ENCODE results near the gene C16orf96. TPM values are rescaled to one million over a fixed set of nuclear protein-coding genes. Genes with fewer than 3 reads are reported as not detected.

Gene C16orf96
- total and polyA plus RNA-seq, 2 of the 13 experiments (the other 11 are each of a cell fraction or from before 2014, with no cell fraction given) = 0.03 TPM; not detected in 1

DNA sequence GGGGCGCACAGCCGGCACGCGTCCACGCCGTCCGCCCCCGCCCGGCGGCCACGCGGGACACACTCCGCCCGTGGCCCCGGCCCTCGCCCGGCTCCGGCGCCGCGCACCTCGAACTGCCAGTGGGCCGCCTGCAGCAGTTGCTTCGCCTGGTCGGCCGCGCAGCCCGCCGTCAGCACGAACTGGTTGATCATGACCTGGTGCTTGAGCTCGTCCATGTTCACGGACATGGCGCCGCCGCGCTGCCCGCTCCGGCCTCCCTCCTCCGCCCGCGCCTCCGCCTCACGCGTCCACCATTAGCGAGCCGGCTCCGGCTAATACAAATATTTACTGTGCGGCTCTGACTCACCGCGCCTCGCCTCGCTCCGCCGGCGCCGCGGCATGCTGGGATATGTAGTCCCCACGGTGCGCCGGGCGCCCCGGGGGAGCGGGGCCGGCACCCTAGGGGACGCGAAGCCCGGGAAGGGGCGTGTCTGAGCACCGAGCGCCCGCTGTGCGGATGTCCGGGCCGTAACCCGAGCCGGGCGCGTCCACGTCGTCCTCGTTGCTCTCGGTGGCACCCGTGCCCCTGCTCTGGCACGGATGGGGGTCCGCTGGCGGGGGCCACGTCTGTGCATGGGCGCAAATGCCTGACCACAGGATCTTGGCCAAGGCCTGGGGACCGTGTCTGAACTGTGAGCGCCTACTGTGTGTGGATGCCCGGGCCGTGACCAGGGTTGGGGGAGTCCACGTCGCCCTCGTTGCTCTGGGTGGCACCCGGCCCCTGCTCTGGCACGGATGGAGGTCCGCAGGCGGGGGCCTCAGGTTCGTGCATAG is 58.6 kb downstream of the C16orf96 start, which contains the start of gene UBALD1 (continued):
- TF ChIP-seq ZFYVE20 (CRISPR knock-in tag; IDR thresholded peaks at IDR 0.05; ENCODE audit: borderline replicate concordance, low read depth) = no peak
- 0 out of 2 replicates have a peak, but pooled peaks have one; percentile 52 for TF ChIP-seq ATF2 (CRISPR knock-in tag; IDR thresholded peaks at IDR 0.05)
- TF ChIP-seq ZKSCAN8 (CRISPR knock-in tag; IDR thresholded peaks at IDR 0.05; ENCODE audit: borderline replicate concordance) = peak; percentile 37; the same call in 1 of the 2 replicates
- no peak for TF ChIP-seq NPAS2 (CRISPR knock-in tag; IDR thresholded peaks at IDR 0.05; ENCODE audit: borderline replicate concordance)
- TF ChIP-seq MAF1 (CRISPR knock-in tag; IDR thresholded peaks at IDR 0.05; ENCODE audit: borderline replicate concordance) = peak; percentile 89
- TF ChIP-seq CBFB (CRISPR knock-in tag; IDR thresholded peaks at IDR 0.05) = no peak; the same call in 1 of the 2 replicates
- peak; percentile 92 for TF ChIP-seq GABPB1 (CRISPR knock-in tag; IDR thresholded peaks at IDR 0.05)
- TF ChIP-seq NBN (conservative IDR thresholded peaks at IDR 0.05) = no peak
- TF ChIP-seq, protein P1, sequence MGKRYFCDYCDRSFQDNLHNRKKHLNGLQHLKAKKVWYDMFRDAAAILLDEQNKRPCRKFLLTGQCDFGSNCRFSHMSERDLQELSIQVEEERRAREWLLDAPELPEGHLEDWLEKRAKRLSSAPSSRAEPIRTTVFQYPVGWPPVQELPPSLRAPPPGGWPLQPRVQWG (CRISPR knock-in tag; IDR thresholded peaks at IDR 0.05; ENCODE audit: borderline replicate concordance, low read depth) = no peak
- peak; percentile 84; the same call in 1 of the 2 replicates for TF ChIP-seq MXD3 (CRISPR knock-in tag; IDR thresholded peaks at IDR 0.05)
- no peak; the same call in 1 of the 2 replicates for TF ChIP-seq ZNF501 (CRISPR knock-in tag; IDR thresholded peaks at IDR 0.05)
- peak; percentile 67; the same call in 1 of the 2 replicates for TF ChIP-seq ZZZ3 (CRISPR knock-in tag; IDR thresholded peaks at IDR 0.05; ENCODE audit: borderline replicate concordance)
- TF ChIP-seq, protein P2, sequence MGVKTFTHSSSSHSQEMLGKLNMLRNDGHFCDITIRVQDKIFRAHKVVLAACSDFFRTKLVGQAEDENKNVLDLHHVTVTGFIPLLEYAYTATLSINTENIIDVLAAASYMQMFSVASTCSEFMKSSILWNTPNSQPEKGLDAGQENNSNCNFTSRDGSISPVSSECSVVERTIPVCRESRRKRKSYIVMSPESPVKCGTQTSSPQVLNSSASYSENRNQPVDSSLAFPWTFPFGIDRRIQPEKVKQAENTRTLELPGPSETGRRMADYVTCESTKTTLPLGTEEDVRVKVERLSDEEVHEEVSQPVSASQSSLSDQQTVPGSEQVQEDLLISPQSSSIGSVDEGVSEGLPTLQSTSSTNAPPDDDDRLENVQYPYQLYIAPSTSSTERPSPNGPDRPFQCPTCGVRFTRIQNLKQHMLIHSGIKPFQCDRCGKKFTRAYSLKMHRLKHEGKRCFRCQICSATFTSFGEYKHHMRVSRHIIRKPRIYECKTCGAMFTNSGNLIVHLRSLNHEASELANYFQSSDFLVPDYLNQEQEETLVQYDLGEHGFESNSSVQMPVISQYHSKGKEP (CRISPR knock-in tag; IDR thresholded peaks at IDR 0.05) = no peak
- 0 out of 2 replicates have a peak, but pooled peaks have one; percentile 65 for TF ChIP-seq ZNF34 (CRISPR knock-in tag; IDR thresholded peaks at IDR 0.05; ENCODE audit: borderline replicate concordance)
- TF ChIP-seq, protein P3, sequence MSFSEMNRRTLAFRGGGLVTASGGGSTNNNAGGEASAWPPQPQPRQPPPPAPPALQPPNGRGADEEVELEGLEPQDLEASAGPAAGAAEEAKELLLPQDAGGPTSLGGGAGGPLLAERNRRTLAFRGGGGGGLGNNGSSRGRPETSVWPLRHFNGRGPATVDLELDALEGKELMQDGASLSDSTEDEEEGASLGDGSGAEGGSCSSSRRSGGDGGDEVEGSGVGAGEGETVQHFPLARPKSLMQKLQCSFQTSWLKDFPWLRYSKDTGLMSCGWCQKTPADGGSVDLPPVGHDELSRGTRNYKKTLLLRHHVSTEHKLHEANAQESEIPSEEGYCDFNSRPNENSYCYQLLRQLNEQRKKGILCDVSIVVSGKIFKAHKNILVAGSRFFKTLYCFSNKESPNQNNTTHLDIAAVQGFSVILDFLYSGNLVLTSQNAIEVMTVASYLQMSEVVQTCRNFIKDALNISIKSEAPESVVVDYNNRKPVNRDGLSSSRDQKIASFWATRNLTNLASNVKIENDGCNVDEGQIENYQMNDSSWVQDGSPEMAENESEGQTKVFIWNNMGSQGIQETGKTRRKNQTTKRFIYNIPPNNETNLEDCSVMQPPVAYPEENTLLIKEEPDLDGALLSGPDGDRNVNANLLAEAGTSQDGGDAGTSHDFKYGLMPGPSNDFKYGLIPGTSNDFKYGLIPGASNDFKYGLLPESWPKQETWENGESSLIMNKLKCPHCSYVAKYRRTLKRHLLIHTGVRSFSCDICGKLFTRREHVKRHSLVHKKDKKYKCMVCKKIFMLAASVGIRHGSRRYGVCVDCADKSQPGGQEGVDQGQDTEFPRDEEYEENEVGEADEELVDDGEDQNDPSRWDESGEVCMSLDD (CRISPR knock-in tag; IDR thresholded peaks at IDR 0.05; ENCODE audit: borderline replicate concordance) = no peak
- no peak for TF ChIP-seq ZFP62 (CRISPR knock-in tag; IDR thresholded peaks at IDR 0.05)
- TF ChIP-seq, protein P4, sequence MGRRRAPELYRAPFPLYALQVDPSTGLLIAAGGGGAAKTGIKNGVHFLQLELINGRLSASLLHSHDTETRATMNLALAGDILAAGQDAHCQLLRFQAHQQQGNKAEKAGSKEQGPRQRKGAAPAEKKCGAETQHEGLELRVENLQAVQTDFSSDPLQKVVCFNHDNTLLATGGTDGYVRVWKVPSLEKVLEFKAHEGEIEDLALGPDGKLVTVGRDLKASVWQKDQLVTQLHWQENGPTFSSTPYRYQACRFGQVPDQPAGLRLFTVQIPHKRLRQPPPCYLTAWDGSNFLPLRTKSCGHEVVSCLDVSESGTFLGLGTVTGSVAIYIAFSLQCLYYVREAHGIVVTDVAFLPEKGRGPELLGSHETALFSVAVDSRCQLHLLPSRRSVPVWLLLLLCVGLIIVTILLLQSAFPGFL (CRISPR knock-in tag; IDR thresholded peaks at IDR 0.05) = no peak
- no peak for TF ChIP-seq EZH2 (conservative IDR thresholded peaks at IDR 0.05; ENCODE audit: low read depth, low read length)
- TF ChIP-seq ZFP36 (IDR thresholded peaks at IDR 0.05; ENCODE audit: borderline replicate concordance, low read depth, low read length, partially characterized antibody) = no peak
- no peak for TF ChIP-seq CBX2 (IDR thresholded peaks at IDR 0.05; ENCODE audit: low read depth, low read length)
- no peak for TF ChIP-seq CBX2 (CRISPR knock-in tag; IDR thresholded peaks at IDR 0.05; ENCODE audit: low read depth)

All from HepG2 (cell line).